GM12878 (cell line): ENCODE data around the gene PPARD. TPM values are rescaled to one million over a fixed set of nuclear protein-coding genes. Genes with fewer than 3 reads are reported as not detected.

Experiments used
- ATAC-seq: fragments of 200-7000 bp; cut with Tn5 transposase; 3 replicates; pipeline ENCODE4 v1.9.1; 2020; ENCODE audit warnings: mild to moderate bottlenecking, moderate library complexity
- BruUV-seq: library from RNA; stranded (reverse); fragments of 400-500 nt; replicated peaks from 2 replicates; lab custom pipeline; 2021; lab: Mats Ljungman, UMichigan
- CTCF ChIA-PET: fragments of 300-600 bp; sonication (Branson Sonifier 250); formaldehyde crosslinking; extraction: SDS; loops from one replicate; lab custom pipeline; 2021; ENCODE audit warnings: inconsistent platforms; lab: Yijun Ruan, JAX
- POLR2A ChIA-PET: fragments of 350-600 bp; formaldehyde crosslinking; extraction: SDS; loops from one replicate; lab custom pipeline; 2021; ENCODE audit warnings: inconsistent platforms; lab: Charles Lee
- RAD21 ChIA-PET: fragments of 300-600 bp; sonication (Branson Sonifier 250); formaldehyde crosslinking; loops from one replicate; lab custom pipeline; 2023; ENCODE audit warnings: antibody characterized with exemption; ENCODE audit not compliant: unreplicated experiment; lab: Charles Lee
- SMC1A ChIA-PET: fragments of 300-600 bp; sonication (Branson Sonifier 250); formaldehyde crosslinking; loops from one replicate; lab custom pipeline; 2023; ENCODE audit not compliant: unreplicated experiment, uncharacterized antibody; lab: Charles Lee
- DNase-seq: peaks from one replicate; pipeline ENCODE4 v3.0.0-alpha.2; 2011; ENCODE audit warnings: low read depth, low spot score
- FAIRE-seq: peaks from 3 replicates; lab custom pipeline; 2011; peaks lifted over from hg19 to GRCh38; lab: Jason Lieb, UNC
- H2AFZ ChIP-seq: 2 replicates; pipeline ENCODE4 v1.6.0; 2011; ENCODE audit warnings: low read depth, low read length, control low read depth; ENCODE audit not compliant: control insufficient read depth
- H3K27ac ChIP-seq: 2 replicates; pipeline ENCODE4 v1.5.1; 2011; ENCODE audit warnings: control low read depth; ENCODE audit not compliant: control insufficient read depth, insufficient read depth
- H3K27me3 ChIP-seq, 2 experiments: replicated peaks in 1 of 2; 2 replicates each; pipeline versions ENCODE4 v1.6.0 to v1.6.1; 2011; ENCODE audit warnings: low read length in 1 of 2; ENCODE audit not compliant: control insufficient read depth in 2 of 2, insufficient read depth in 2 of 2
- H3K36me3 ChIP-seq, 2 experiments: 2 replicates each; pipeline ENCODE4 v1.5.1; 2011; ENCODE audit warnings: low read length in 1 of 2; ENCODE audit not compliant: control insufficient read depth in 2 of 2, insufficient read depth in 2 of 2
- H3K4me1 ChIP-seq: 2 replicates; pipeline ENCODE4 v1.6.1; 2011; ENCODE audit warnings: mild to moderate bottlenecking, low read length, moderate library complexity, mixed read lengths; ENCODE audit not compliant: control insufficient read depth, insufficient read depth
- H3K4me2 ChIP-seq: 2 replicates; pipeline ENCODE4 v1.6.0; 2011; ENCODE audit warnings: control low read depth; ENCODE audit not compliant: control insufficient read depth, insufficient read depth
- H3K4me3 ChIP-seq: fragments of 200-600 bp; sonication (generic); 2 replicates; pipeline ENCODE4 v1.5.1; 2016
- H3K79me2 ChIP-seq: 2 replicates; pipeline ENCODE4 v1.6.0; 2011; ENCODE audit warnings: low read length; ENCODE audit not compliant: control insufficient read depth, insufficient read depth
- H3K9ac ChIP-seq: 2 replicates; pipeline ENCODE4 v1.8.0; 2011; ENCODE audit warnings: low read length, control low read depth, mixed read lengths; ENCODE audit not compliant: control insufficient read depth, insufficient read depth
- H3K9me3 ChIP-seq: replicated peaks from 3 replicates; pipeline ENCODE4 v1.5.1; 2011; ENCODE audit warnings: mild to moderate bottlenecking, low read length; ENCODE audit not compliant: control insufficient read depth, insufficient read depth
- H4K20me1 ChIP-seq: 2 replicates; pipeline ENCODE4 v1.6.0; 2011; ENCODE audit not compliant: control insufficient read depth, insufficient read depth
- ETV6 ChIP-seq, 2 experiments: fragments of 450-650 bp in 1 of 2; IDR thresholded peaks in 1 of 2; conservative IDR thresholded peaks in 1 of 2; 2 replicates each; pipeline ENCODE4 v1.6.1; 2014; ENCODE audit warnings: antibody characterized with exemption in 1 of 2, borderline replicate concordance in 1 of 2, low read depth in 1 of 2, mild to moderate bottlenecking in 1 of 2, moderate library complexity in 1 of 2
- KDM1A ChIP-seq: fragments of 200-600 bp; sonication (generic); IDR thresholded peaks from 2 replicates; pipeline ENCODE4 v1.6.1; 2016; ENCODE audit warnings: borderline replicate concordance
- MAX ChIP-seq: IDR thresholded peaks from 2 replicates; pipeline ENCODE4 v1.6.1; 2012; ENCODE audit warnings: low read depth, low read length, improper control_type of control experiment
- NR2C2 ChIP-seq: IDR thresholded peaks from 2 replicates; pipeline ENCODE4 v1.6.1; 2011; ENCODE audit warnings: borderline replicate concordance, low read depth; ENCODE audit not compliant: control insufficient read depth, insufficient read length
- NR2F1 ChIP-seq: fragments of 450-650 bp; conservative IDR thresholded peaks from 2 replicates; pipeline ENCODE4 v1.6.1; 2017; ENCODE audit warnings: mild to moderate bottlenecking
- NRF1 ChIP-seq: conservative IDR thresholded peaks from 2 replicates; pipeline ENCODE4 v1.6.1; 2011; ENCODE audit warnings: mild to moderate bottlenecking, low read depth, low read length, improper control_type of control experiment
- SKIL ChIP-seq: fragments of 450-650 bp; IDR thresholded peaks from 2 replicates; pipeline ENCODE4 v1.6.1; 2017; ENCODE audit warnings: mild to moderate bottlenecking, low read depth, inconsistent platforms; ENCODE audit not compliant: poor library complexity, severe bottlenecking
- SP1 ChIP-seq: IDR thresholded peaks from one replicate; pipeline ENCODE4 v1.6.1; 2011; ENCODE audit warnings: low read depth, low read length
- SREBF2 ChIP-seq: IDR thresholded peaks from 2 replicates; pipeline ENCODE4 v1.6.1; 2012; ENCODE audit warnings: mild to moderate bottlenecking, low read length
- TCF12 ChIP-seq: IDR thresholded peaks from 2 replicates; pipeline ENCODE4 v1.6.1; 2011; ENCODE audit warnings: low read depth, mild to moderate bottlenecking, low read length
- ZBTB4 ChIP-seq: fragments of 450-650 bp; formaldehyde crosslinking; IDR thresholded peaks from 2 replicates; pipeline ENCODE4 v1.4.0; 2022; ENCODE audit warnings: mild to moderate bottlenecking, moderate library complexity
- ZNF592 ChIP-seq: fragments of 450-650 bp; IDR thresholded peaks from 2 replicates; pipeline ENCODE4 v1.6.1; 2017; ENCODE audit warnings: mild to moderate bottlenecking, moderate library complexity
- WGBS: methylation state at CpG from one replicate; pipeline ENCODE4 v1.1.6; 2016; ENCODE audit warnings: low lambda C conversion rate; ENCODE audit not compliant: insufficient replicate concordance, insufficient coverage; ENCODE audit errors: missing lambda C conversion rate; 5-methylcytosine and 5-hydroxymethylcytosine counted together
- in situ Hi-C: fragments of 300-500 bp; cut with MboI; formaldehyde crosslinking; loops from 9 replicates; pipeline ENCODE4 v1.14.3; 2018; ENCODE audit warnings: mixed read lengths
- intact Hi-C: fragments of 100-400 bp; cut with micrococcal nuclease; formaldehyde crosslinking; loops from one replicate; pipeline ENCODE4 v1.14.2; 2022; ENCODE audit not compliant: unreplicated experiment
- polyA plus RNA-seq, 11 experiments: library from polyadenylated mRNA; depleted of rRNA in 4 of 11; unstranded in 6 of 11; stranded (reverse) in 5 of 11; fragments of >200 nt; fragmentation: Nextera tagmentation in 4 of 11; fragmentation: Illumina TruSeq in 1 of 11; extraction: Ambion mirVana in 4 of 11; extraction: Trizol in 1 of 11; gene quantifications; 1 replicate in 1 of 11; 2 replicates in 10 of 11; pipeline versions ENCODE4 v1.2.1 to v1.2.3, GENCODE V29; 2011 to 2016; ENCODE audit warnings: inconsistent platforms in 2 of 11, missing spikeins in 2 of 11, low read depth in 1 of 11
- total RNA-seq, 4 experiments: library from RNA; depleted of rRNA in 3 of 4; stranded (reverse); fragments of >200 nt in 3 of 4; fragmentation: Illumina TruSeq in 1 of 4; extraction: Trizol in 1 of 4; gene quantifications; 2 replicates each; pipeline versions ENCODE4 v1.2.1 to v1.2.3, GENCODE V29; 2013 to 2021

Gene PPARD
- total and polyA plus RNA-seq, 10 of the 15 experiments (the other 5 are each of a cell fraction or from before 2014, with no cell fraction given): 0.05 to 12.6 (median 6.7) TPM

GRCh38 chr6:35351422-35351821, 9.1 kb downstream of the PPARD start (continued):
- TF ChIP-seq SKIL: no peak
- no peak for TF ChIP-seq NR2C2
- no peak for TF ChIP-seq ZBTB4
- no peak for TF ChIP-seq NR2F1

GRCh38 chr6:35352735-35353134, 10.4 kb downstream of the PPARD start:
- Histone ChIP-seq H3K9me3 (no peaks in the 10 kb centered on the region), H2AFZ (no peak overlapping the region), H3K27me3 (no peaks in the 10 kb centered on the region), H4K20me1 (no peaks in the 10 kb centered on the region), H3K4me1 (peaks cover 8% of the 10 kb centered on the region), H3K9ac (no peak overlapping the region), H3K27ac (no peak overlapping the region), H3K79me2 (no peaks in the 10 kb centered on the region), H3K4me2 (no peak overlapping the region), H3K4me3 (no peak overlapping the region), H3K36me3 (peaks cover 3 to 10% of the 10 kb centered on the region in 2 experiments; a peak in 3 of 4 replicates)
- in situ Hi-C loops (no loop called here), intact Hi-C loops (no loop called here)
- ChIA-PET CTCF (interaction anchor here (2.2 kb wide), 1 partner anchor 11 kb away, joined by 5 read pairs; the partner anchor contains the start of gene PPARD), POLR2A (no interaction called here), RAD21 (no interaction called here), SMC1A (no interaction called here)
- FAIRE-seq (no peak), ATAC-seq (no peak), DNase-seq (no peak)
- WGBS: 100% methylated on average over 2 of the region's 2 CpGs
- BruUV-seq: no TSS peak
- TF ChIP-seq TCF12: no peak
- TF ChIP-seq MAX: no peak
- TF ChIP-seq ETV6 (conservative IDR thresholded peaks at IDR 0.05 in 1 of 2, IDR thresholded peaks at IDR 0.05 in 1 of 2; ENCODE audit: borderline replicate concordance in 1 of 2, low read depth in 1 of 2): no peak
- TF ChIP-seq KDM1A: no peak
- TF ChIP-seq SP1: no peak
- TF ChIP-seq ZNF592: no peak
- no peak for TF ChIP-seq NRF1
- no peak for TF ChIP-seq SREBF2
